Pancreas (tissue), 10 donors: ENCODE results near the gene LTBP1. TPM values are rescaled to one million over a fixed set of nuclear protein-coding genes. Genes with fewer than 3 reads are reported as not detected.
A peak's percentile ranks its signal among the peaks of the same experiment; 100 is the strongest.
"Not testable (repeated sequence)": the region's sequence is repeated elsewhere in the genome, so short reads cannot be mapped to it uniquely, and the experiment has no call there.

ENCODE experiments used
- ATAC-seq, 4 donors: fragments of 200-7000 bp; cut with Tn5 transposase; one replicate each; pipeline versions ENCODE4 v1.8.0 to v1.9.1; 2020; ENCODE audit warnings: mild to moderate bottlenecking in 4 of 4, moderate library complexity in 4 of 4
- DNase-seq, 6 donors: peaks; one replicate each; pipeline ENCODE4 v3.0.0-alpha.2; 2020
- FAIRE-seq: peaks from 2 replicates; lab custom pipeline; 2012; peaks lifted over from hg19 to GRCh38; lab: Jason Lieb, UNC
- H3K27ac ChIP-seq, 4 donors: fragments of 200-600 bp; sonication (generic); 1 replicate in 3 of 4; 2 replicates in 1 of 4; pipeline versions ENCODE4 v1.5.0 to v1.8.0; 2020
- H3K27me3 ChIP-seq, 4 donors: fragments of 200-600 bp; one replicate each; pipeline ENCODE4 v1.8.0; 2021
- H3K36me3 ChIP-seq, 3 donors: fragments of 200-600 bp; sonication (generic) in 1 of 3; one replicate each; pipeline versions ENCODE4 v1.5.0 to v1.8.0; 2020 to 2021
- H3K4me1 ChIP-seq, 3 donors: fragments of 200-600 bp; one replicate each; pipeline ENCODE4 v1.8.0; 2021
- H3K4me3 ChIP-seq, 4 donors: fragments of 200-600 bp; sonication (generic) in 2 of 4; one replicate each; pipeline versions ENCODE4 v1.5.0 to v1.8.0; 2020 to 2021
- H3K9me3 ChIP-seq, 4 donors: fragments of 200-600 bp; one replicate each; pipeline ENCODE4 v1.8.0; 2021
- WGBS, 2 donors: extraction: QIAGEN DNeasy Blood & Tissue Kit; methylation state at CpG; one replicate each; pipeline ENCODE4 v1.1.7; 2013; 5-methylcytosine and 5-hydroxymethylcytosine counted together
- intact Hi-C, 3 donors: fragments of 100-400 bp; cut with DNase I; formaldehyde crosslinking; loops; one replicate each; pipeline versions ENCODE4 v1.11.1 to v1.14.2; 2022
- polyA plus RNA-seq, 2 donors: library from polyadenylated mRNA; stranded (reverse); fragments of 200-250 nt; gene quantifications; one replicate each; pipeline ENCODE4 v1.2.3, GENCODE V29; 2013
- total RNA-seq, 6 donors: library from RNA; stranded (reverse); fragmentation: NEBNext Ultra II Directional in 4 of 6; extraction: Animal tissue kit (Norgen Biotek cat#: 25700) in 4 of 6; gene quantifications; one replicate each; pipeline versions ENCODE4 v1.2.1 to v1.2.4, GENCODE V29; 2021 to 2023
- TF ChIP-seq, protein P1 (sequence below), 4 donors: fragments of 200-600 bp; sonication (generic) in 3 of 4; IDR thresholded peaks; one replicate each; pipeline versions ENCODE4 v1.5.0 to v1.8.0; 2021; ENCODE audit warnings: antibody characterized with exemption in 4 of 4
- donor health status: healthy with polysubstance abuse.
- donor health status: DM: no; HTN: no; CAD: no; lungs with moderate emphysema.
- donor health status: DM: no; HTN: no; CAD: no.
- donor health status: control.
- donor health status: control.
- donor health status: Bipolar disorder and iron deficiency.
- donor health status: DM: yes; HTN: yes; CAD: no.
- donor health status: DM: no; HTN: no; CAD: no.
- donor health status: DM: no; HTN: no; CAD: no.
- donor health status: DM: yes; HTN: yes; CAD: no.

Gene LTBP1
- total and polyA plus RNA-seq, 8 donors: 0.83 to 21.2 (median 2.6) TPM

DNA sequence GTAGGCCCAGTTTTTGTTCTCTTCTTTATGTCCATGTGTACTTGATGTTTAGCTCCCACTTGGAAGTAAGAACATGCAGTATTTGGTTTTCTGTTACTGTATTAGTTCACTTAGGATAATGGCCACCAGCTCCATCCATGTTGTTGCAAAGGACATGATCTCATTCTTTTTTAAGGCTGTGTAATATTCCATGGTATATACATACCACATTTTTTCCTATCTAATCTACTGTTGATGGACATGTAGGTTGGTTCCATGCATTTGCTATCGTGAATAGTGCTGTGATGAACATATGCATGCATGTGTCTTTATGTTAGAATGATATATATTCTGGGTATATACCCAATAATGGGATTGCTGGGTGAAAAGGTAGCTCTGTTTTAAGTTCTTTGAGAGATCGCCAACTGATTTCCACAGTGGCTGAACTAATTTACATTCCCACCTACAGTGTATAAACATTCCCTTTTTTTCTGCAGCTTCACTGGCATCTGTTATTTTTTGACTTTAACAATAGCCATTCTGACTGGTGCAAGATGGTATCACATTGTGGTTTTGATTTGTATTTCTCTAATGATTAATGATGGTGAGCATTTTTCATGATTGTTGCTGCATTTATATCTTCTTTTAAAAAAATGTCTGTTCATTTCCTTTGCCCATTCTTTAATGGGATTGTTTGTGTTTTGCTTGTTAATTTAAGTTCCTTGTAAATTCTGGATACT lies 22.9 kb downstream of the LTBP1 start:
- 89 to 92% methylated on average over 2 of the region's 2 CpGs for WGBS, 2 donors
- Histone ChIP-seq H3K4me3 (no peak overlapping the region), H3K9me3 (no peaks in the 10 kb centered on the region), H3K4me1 (no peaks in the 10 kb centered on the region), H3K27ac (no peak overlapping the region), H3K27me3 (no peaks in the 10 kb centered on the region), H3K36me3 (no peaks in the 10 kb centered on the region)
- intact Hi-C loops: no loop called here
- ATAC-seq (no peak), DNase-seq (no peak), FAIRE-seq (no peak)
- TF ChIP-seq, protein P1, sequence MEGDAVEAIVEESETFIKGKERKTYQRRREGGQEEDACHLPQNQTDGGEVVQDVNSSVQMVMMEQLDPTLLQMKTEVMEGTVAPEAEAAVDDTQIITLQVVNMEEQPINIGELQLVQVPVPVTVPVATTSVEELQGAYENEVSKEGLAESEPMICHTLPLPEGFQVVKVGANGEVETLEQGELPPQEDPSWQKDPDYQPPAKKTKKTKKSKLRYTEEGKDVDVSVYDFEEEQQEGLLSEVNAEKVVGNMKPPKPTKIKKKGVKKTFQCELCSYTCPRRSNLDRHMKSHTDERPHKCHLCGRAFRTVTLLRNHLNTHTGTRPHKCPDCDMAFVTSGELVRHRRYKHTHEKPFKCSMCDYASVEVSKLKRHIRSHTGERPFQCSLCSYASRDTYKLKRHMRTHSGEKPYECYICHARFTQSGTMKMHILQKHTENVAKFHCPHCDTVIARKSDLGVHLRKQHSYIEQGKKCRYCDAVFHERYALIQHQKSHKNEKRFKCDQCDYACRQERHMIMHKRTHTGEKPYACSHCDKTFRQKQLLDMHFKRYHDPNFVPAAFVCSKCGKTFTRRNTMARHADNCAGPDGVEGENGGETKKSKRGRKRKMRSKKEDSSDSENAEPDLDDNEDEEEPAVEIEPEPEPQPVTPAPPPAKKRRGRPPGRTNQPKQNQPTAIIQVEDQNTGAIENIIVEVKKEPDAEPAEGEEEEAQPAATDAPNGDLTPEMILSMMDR (IDR thresholded peaks at IDR 0.05): no peak

DNA sequence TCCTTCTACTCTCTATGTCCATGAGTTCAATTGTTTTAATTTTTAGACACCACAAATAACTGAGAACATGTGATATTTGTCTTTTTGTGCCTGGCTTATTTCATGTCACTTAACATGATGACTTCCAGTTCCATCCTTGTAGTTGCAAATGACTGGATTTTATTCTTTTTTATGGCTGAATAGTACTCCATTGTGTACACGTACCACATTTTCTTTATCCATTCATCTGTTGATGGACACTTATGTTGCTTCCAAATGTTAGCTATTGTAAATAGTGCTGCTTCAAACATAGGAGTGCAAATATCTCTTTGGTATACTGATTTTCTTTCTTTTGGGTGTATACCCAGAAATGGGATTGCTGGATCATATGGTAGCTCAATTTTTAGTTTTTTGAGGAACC lies 27.0 kb downstream of the LTBP1 start:
- H3K4me1 ChIP-seq, H3K27me3 ChIP-seq, DNase-seq, H3K9me3 ChIP-seq, H3K4me3 ChIP-seq, ATAC-seq, intact Hi-C loops, H3K27ac ChIP-seq, FAIRE-seq, H3K36me3 ChIP-seq: not testable (repeated sequence)
- 92 to 95% methylated on average over 1 of the region's 1 CpG for WGBS, 2 donors

DNA sequence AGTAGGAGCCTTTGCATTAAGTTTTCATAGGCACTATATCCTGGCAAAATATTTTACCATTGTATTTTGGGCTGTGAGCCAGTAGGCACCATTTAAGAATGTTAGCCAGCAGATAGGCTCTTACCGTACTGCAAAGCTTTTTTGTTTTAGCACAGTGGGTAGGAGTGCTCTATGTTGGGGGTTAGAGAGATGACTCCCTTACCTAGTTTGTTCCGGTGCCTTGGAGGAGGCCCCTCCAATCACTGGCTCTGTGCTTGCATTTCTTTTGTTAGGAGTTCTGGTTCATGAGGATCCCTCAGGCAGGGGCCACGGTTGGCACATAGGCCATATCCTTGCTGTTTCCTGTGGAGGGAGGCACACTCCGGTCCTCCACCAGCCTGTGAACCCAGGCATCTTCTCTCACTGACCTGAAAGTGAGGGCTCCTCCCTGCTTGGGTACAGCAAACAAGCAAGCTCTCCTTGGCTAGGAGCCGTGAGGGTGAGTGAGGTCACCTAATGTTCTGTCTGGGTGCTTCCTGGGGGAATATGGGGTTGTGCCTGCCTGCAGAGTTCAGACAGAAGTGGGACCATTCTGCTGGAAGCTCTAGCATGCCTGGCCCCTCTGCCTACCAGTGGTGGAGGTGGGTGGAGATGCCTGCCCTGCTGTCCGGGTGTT lies 29.8 kb downstream of the LTBP1 start:
- H3K27ac ChIP-seq: no peak overlapping the region
- TF ChIP-seq, protein P1 (IDR thresholded peaks at IDR 0.05): no peak
- H3K36me3 ChIP-seq: no peaks in the 10 kb centered on the region
- no peak overlapping the region for H3K4me3 ChIP-seq
- H3K9me3 ChIP-seq: no peaks in the 10 kb centered on the region
- no peak for FAIRE-seq
- no peaks in the 10 kb centered on the region for H3K4me1 ChIP-seq
- no peaks in the 10 kb centered on the region for H3K27me3 ChIP-seq
- intact Hi-C loops: no loop called here
- WGBS, 2 donors: 80 to 81% methylated on average over 6 of the region's 6 CpGs
- DNase-seq: peak in 1 of 6 donors; percentile 22
- ATAC-seq: peak; percentile 29 to 43 (median 33)

GRCh38 chr2:32977228-32977758 lies 30.5 kb downstream of the LTBP1 start:
- no peak for FAIRE-seq
- DNase-seq: peak; percentile 83 to 90 (median 86)
- Histone ChIP-seq H3K9me3 (no peaks in the 10 kb centered on the region), H3K4me3 (no peak overlapping the region), H3K27ac (no peak overlapping the region), H3K4me1 (no peaks in the 10 kb centered on the region), H3K27me3 (no peaks in the 10 kb centered on the region), H3K36me3 (no peaks in the 10 kb centered on the region)
- intact Hi-C loops: no loop called here
- 14 to 21% methylated on average over 6 of the region's 6 CpGs for WGBS, 2 donors
- ATAC-seq: peak; percentile 95 to 99 (median 98)
- TF ChIP-seq, protein P1 (IDR thresholded peaks at IDR 0.05): no peak

GRCh38 chr2:32981612-32982011 lies 34.9 kb downstream of the LTBP1 start:
- no peak for DNase-seq
- intact Hi-C loops: no loop called here
- Histone ChIP-seq H3K4me3 (no peak overlapping the region), H3K36me3 (no peaks in the 10 kb centered on the region), H3K27me3 (no peaks in the 10 kb centered on the region), H3K27ac (no peak overlapping the region), H3K9me3 (no peaks in the 10 kb centered on the region), H3K4me1 (no peaks in the 10 kb centered on the region)
- 78 to 88% methylated on average over 4 of the region's 4 CpGs for WGBS, 2 donors
- ATAC-seq: no peak
- TF ChIP-seq, protein P1 (IDR thresholded peaks at IDR 0.05): no peak
- FAIRE-seq: no peak

- H3K9me3 ChIP-seq, H3K4me3 ChIP-seq, DNase-seq, intact Hi-C loops, H3K4me1 ChIP-seq, H3K36me3 ChIP-seq, ATAC-seq, FAIRE-seq, H3K27me3 ChIP-seq, H3K27ac ChIP-seq: not testable (repeated sequence)
- 81 to 89% methylated on average over 5 of the region's 5 CpGs for WGBS, 2 donors
Measured at GRCh38 chr2:32983193-32983924, 36.6 kb downstream of the LTBP1 start.
